Middle frontal gyrus (tissue), 1 donor: ENCODE results near the gene DDB1.

Experiments used
- DNase-seq: peaks from one replicate; pipeline ENCODE4 v3.0.0-alpha.2; 2015; ENCODE audit warnings: low spot score; ENCODE audit errors: extremely low spot score

DDB1 gene

DNA sequence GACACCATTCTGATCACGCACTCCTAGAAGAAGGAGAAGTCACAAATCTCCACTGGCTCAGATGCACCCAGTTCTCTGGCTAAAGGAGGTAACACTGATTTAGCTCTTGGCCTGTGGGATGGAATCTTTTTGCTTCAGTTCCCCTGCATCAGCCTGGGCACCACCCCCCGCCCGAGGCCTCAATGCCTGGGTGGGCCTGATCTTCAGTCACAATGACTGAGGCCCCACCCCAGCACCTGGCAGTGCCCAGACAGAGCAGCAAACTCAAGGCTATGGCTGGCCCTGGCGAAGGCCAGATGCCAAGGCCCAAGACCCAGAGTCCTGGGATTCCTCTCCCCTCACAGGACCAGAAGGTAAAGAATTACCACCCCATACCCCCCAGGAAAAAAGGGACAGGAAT, 23.8 kb upstream of the DDB1 start:
- no peak for DNase-seq

DNA sequence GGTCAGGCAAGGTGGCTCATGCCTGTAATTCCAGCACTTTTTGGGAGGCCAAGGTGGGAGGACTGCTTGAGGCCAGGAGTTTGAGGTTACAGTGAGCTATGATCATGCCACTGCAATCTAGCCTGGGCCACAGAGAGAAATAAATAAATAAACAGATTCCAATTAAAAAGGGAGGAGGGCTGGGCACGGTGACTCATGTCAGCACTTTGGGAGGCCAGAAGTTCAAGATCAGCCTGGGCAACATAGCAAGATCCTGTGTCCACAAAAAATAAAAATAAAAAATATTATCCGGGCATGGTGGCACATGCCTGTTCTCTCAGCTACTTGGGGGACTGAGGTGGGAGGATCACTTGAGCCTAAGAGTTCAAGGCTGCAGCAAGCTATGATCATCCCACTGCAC, 21.3 kb upstream of the DDB1 start:
- DNase-seq, result no peak

DNA sequence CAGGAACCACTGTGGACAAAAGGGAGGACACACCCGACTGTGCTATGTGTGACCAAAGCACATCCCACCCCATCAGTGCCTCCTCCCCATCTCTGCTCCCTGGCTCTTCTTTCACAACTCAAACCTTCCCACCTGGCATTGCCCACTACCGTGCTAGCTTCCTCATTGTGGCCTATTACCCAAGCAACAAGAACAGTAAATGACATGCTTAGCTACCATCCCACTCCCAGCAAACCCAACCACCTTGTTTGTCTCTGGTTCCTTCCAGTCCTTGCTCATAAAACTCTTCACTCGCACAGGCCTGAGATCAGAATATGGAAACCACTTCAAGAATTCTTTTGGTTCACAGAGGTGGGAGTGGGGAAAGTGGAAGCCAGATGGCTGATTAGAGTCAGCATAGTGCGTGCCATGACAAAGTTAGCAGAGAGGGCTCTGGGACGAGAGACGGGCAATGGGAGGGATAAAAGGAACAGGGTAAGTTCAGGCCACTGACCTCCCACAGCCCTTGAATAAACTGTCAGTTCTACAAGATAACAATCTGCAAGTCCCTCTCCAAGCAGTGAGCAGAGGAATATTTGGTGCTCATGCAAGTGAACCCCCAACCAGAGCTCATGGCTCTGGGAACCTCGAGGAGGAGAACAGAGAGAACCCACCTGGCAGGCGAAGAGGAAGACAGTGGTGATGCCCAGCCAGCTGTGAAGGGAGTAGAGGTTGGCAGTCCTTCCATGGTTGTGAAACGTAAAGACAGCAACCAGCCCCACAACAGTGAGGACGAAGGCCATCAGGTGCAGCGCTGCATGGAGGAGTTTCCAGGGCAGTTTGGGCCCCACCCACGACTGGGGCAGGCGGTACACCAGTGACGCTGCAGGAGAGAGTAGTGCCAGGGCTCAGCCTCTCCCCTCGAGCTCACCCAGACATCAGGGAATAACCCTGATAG, 20.5 kb upstream of the DDB1 start:
- DNase-seq, result no peak

DNA sequence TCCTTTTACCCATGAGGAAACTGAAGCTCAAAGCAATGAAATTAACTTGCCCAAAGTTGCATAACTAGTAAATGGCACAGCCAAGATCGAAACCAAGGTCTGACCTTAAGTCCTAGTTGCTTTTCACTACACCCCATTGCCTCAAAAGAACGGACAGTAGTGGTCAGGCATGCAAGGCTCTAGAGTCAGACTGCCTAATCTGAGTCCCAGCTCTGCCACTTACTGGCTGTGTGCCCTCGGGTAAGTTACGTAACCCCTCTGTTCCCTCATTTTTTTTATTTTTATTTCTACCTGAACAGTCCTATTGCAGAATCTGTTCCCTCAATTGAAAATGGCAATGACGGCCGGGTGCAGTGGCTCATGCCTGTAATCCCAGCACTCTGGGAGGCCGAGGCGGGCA, 19.1 kb upstream of the DDB1 start:
- DNase-seq, result no peak

DNA sequence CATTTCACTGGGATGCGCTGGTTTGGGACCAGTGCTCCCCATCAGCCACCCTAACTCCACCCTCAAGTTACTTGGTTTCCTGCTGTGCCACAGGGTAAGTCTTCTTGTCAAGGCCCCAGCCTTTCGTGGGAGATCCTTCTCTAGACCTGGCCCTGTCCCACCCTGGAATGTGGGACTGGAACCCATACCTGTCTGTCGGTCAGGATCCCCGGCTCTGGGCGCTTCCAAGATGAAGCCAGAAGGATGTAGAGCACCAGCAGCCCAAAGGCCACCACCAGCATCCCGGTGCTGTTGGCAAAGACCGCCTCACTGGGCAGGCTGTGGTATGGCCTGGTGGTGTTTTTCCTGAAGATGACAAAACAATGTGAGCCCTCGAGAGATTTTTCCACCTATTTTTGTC, 17.9 kb upstream of the DDB1 start:
- no peak for DNase-seq

DNA sequence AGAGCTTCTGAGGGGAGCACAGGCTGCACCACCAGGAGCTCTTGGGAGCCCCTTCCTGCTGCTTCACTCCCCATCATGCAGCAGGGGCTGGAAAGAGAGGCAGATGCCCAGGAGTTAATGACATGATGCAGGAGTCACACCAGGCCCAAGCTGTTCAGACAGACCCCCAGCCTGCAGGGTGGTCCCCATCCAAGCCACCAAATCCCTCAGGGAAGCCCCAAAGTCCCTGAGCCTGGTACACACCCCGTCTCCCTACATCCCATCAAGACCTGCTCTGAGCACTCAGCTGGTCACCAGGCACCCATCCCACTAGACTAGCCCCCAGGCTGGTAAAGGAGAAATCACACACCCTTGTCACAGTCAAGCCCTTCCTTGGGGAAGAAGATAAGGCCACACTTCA, 17.4 kb upstream of the DDB1 start:
- DNase-seq, result no peak

DNA sequence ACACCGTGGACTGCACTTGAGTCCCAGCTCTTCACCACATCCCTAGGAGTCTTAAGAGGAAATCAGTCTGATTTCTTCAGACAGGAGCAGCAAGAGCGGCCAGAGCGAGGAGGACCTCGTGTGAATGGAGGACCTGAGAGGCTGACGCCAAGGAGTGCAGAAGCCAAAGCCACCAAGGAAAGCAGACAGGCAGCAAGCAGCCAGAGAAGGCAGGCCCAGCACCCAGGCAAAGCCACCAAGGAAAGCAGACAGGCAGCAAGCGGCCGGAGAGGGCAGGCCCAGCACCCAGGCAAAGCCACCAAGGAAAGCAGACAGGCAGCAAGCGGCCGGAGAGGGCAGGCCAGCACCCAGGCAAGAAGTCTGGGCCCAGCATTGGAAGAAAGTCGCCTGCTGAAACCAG, 17.0 kb upstream of the DDB1 start:
- no peak for DNase-seq

DNA sequence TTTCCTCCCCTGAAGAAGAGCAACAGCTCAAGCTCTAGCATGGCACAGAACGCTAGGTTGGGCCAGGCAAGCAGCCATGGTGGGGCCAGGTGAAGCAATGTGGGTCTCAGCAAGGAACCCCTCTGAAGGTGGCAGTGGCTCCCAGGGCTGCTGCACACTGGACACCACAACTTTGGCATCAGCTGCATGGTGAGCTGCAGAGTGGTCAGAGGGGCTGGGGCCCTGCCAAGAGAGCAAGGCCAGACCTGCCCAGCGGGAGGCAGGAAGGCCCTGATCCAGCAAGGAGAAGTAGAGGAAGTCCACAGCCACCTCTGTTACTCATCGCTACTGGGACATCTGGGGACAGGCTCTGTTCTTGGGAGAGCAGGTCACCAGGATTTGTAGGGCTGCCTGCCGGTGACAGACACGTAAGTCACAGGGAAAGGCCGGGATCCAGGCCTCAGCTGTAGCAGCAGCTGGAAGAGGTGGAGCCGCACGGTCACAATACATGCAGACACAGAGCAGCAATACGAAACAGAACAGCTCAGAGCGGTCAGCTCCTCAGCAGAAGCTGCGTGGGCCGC, 16.4 kb upstream of the DDB1 start:
- no peak for DNase-seq

DNA sequence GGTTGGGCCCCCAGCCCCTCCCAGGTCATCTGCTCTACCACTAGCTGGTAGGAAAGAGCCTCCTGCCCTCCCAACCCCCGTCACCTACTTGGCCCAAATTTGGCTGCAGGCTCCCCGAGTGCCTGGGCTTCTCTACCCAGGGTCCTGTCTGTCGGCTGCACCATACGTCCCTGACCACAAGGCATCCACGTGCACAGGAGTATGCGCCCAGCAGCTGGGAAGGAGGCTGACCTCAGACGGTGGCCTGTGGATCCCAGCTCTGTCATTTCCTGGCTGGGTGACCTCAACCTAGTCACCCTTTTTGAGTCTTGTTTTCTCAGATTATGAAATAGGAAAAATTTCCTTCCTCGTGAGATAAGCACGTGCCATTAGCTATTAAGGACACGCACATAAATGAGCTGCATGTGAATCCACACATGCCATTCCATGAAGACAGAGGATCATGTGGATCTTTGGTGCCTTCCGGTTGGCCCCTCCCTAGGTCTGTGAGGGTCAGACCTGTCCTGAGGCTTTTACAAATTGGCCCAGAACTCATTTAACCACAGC, 15.1 kb upstream of the DDB1 start:
- DNase-seq, result no peak

DNA sequence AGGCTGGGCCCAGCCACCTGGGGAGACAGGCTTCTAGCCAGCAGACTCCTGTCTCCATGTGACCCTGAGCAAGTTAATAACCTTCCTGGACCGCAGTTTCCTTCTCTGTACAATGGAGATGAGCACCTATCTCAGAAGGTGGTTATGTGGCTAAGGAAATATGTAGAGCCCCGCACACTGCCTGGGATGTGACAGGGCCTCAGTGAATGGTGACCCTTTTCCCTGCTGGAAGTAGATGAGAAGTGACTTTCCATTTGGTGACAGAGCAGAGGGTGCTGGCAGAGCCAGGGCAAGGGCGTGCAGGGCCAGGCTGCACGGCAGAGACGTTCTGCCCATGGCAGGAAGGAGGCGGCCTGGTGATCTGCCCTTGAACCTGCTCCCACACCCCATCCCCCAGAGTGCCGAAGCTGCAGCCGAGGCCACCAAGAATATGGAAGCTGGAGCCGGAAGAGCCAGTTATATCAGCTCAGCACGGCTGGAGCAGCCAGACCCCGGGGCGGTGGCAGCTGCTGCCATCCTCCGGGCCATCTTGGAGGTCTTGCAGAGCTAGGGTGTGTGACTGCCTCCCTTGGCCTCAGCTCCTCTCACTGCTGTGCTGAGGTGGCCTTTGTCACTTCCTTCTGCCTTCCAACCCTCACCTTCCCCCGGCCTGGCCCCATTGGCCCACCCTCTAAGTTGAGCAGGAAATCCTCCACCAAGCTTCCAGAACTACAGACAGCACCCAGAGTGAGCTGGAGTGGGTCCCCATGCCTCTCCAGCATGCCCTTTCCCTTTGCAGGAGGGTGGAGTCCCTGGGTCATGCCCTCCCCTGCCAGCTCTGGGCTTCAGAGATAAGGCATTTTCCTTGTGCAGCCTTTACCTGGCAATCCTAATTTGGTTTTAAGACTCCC, 13.3 kb upstream of the DDB1 start:
- no peak for DNase-seq

DNA sequence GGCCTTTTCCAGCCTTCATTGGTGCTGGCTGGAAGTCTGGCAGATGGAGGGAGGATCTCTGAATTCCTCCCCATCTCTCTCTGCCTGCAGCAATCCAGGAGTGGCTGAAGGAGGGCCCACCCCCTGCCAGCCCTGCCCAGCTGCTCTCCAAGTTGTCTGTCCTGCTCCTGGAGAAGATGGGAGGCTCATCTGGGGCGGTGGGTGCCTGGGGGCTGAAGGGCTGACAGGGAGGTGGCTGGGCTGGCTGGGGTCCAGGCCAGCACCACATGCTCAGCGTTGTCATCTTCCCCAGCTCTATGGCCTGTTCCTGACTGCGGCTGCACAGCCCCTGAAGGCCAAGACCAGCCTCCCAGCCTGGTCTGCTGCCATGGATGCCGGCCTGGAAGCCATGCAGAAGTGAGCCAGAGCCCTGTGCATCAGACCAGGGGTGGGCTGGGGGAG, 12.3 kb upstream of the DDB1 start:
- no peak for DNase-seq

DNA sequence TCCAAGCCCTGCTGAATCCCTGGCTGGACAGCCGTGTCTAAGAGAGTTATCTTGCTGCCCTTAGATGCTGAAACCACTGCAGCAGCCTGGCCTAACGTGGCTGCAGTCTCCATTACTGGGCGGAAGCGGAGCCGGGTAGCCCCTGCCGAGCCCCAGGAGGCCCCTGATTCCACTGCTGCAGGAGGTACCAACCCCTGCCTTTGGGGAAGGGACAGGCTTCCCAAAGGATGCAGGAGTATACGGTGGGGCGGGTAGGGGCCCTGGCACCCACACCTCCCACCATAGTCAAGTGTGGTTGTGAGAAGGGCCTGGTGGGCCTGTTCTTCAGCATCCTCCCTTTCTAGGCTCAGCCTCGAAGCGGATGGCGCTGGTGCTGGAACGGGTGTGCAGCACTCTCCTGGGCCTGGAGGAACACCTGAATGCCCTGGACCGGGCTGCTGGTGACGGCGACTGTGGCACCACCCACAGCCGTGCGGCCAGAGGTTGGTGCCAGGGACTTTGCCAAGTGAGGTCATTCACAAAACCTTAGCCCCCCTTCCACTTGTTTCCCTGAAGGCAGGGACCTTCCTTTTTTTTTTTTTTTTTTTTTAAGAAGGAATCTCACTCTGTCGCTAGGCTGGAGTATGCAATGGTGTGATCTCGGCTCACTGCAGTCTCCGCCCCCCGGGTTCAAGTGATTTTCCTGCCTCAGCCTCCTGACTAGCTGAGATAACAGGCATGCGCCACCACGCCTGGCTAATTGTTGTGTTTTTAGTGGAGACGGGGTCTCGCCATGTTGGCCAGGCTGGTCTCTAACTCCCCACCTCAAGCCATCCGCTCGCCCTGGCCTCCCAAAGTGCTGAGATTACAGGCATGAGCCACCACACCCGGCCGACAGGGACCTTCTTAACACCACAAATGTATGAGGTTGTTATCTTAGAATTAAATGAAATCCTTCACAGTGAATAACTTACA, 11.2 kb upstream of the DDB1 start:
- no peak for DNase-seq

DNA sequence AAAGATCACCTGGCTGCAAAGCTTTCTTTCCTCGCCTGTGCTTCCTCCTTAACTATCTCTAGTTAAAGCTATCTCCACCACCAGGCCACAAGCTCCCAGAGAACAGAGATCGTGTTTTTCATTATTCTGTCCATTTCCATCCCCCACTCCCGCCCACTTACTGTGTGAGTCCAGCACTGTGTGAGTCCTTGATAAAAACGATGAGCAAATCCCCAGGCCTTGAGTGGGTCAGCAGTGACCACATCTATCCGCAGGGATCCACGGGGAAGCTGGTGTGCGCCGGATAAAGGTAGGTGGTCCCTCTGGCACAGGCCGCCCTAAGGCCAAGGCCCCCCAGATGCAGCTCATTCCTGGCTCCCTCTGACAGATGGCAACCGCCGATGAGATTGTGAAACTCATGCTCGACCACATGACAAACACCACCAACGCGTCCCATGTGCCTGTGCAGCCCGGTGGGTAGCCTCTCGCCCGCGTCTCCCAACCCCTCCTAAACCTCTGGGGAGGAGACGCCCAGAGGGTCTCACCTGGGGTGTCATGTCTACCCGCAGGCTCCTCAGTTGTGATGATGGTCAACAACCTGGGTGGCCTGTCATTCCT, 9.4 kb upstream of the DDB1 start:
- DNase-seq, result no peak

DNA sequence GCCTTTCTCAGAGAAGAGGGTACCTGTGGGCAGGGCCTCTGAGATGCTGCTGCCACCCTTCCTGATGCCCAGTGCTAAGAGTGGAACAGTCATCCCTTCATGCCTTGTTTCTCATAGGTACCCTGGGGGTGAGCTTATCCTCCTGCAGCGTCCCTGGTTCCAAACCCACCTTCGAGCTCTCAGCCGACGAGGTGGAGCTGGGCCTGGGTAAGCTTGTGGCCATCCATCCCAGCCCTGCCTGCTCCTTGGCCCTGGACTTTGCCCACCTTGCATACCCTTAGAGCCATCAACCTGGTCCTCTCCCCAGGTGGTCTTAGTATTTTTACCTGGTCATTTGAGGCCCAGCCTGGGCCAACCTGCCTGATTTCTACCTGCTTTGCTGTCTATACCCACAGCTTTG, 8.8 kb upstream of the DDB1 start:
- no peak for DNase-seq

DNA sequence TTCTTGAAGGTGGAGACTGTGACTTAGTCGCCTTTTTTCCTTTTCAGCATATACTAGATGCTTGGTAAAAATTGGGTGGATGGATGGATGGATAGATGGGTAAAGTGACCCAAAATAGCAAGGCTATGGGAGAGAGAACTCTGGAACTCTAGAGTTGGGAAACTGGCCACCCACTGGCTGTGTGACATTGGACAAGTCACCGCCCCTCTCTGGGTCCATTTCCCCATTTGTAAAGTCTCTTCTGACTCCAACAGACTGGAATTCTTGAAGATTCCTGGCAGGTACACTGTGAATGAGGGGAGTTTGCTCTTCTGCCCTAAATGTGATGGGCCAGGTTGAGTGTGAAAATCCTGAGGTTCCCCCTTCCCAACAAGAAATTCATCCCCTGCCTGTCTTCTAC, 8.1 kb upstream of the DDB1 start:
- DNase-seq, result no peak

DNA sequence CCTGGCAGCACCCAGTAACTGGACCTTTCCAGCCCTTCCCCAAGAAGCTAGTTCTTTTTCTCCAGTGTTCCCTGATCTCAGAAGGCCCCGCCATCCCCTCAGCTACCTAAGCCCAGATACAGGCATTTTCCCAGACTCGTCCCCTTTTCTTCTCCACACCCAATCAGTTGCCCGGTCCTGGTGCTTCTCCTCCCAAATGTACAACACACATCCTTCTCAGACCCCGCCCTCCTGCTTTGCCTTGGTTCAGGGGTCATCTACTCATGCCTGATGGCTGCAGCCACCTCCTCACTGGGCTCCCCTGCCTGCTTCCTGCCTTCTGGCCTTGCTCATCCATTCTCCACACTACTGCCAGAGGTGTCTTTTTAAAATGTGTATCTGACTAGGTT, 6.6 kb upstream of the DDB1 start:
- DNase-seq, result no peak

DNA sequence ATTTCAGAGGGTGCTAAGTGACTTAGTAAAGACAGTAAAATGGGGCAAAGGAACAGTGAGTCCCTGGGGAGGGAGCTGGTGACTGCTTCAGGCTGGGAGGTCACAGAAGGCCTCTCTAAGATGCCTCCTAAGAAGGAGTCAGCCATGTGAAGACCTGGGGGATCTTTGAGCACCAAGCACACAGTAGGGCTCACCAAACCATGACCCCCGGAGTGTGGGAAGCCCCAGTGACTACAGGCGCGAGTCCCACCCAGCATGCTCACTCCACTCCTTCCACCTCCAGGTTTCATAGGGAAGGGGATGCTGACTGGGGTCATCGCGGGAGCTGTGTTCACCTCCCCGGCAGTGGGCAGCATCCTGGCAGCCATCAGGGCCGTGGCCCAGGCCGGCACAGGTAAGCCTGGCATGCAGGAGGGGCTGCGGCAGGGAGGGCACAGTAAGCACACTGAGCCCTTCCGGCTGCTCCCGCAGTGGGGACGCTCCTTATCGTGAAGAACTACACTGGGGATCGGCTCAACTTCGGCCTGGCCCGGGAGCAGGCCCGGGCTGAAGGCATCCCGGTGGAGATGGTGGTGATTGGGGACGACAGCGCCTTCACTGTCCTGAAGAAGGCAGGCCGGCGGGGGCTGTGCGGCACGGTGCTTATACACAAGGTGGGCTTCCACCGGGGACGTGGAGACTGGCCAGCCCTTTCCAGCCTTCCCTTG, 6.0 kb upstream of the DDB1 start:
- no peak for DNase-seq

DNA sequence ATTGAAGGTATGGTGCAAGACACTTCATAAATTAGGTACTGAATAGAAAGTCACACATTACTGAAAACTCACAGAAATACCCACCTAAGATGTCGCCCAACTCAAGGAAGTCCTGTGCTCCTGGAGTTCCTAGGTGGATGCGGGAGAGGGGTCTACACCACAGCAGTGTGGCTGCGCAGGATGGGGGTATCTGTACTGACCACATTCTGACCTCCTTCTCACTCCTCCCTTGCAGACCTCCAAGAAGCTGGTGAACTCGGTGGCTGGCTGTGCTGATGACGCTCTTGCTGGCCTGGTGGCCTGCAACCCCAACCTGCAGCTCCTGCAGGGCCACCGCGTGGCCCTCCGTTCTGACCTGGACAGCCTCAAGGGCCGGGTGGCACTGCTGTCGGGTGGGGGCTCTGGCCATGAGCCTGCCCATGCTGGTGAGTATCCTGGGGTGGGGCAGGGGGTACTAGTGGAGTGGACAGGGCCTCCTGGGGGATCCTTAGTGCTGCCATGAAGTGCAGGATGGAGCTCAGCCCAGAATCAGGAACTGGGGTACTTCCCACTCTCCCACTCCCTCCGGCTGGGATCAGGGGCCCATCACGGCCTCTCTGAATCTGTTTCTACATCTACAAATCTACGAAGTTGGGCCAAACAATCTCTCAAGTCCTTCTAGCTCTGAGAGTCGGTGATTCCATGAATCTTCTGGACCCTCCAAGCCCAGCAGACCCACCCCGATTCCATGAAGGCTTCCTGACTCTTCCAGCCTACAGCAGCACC, 5.0 kb upstream of the DDB1 start:
- DNase-seq, result no peak
